Sigmoid colon (tissue), 3 donors: Measurements from ENCODE around the gene KCNQ1OT1.

ENCODE experiments used
- CTCF ChIP-seq, 4 experiments: fragments of 450-650 bp in 3 of 4; fragments of 200-600 bp in 1 of 4; IDR thresholded peaks; one replicate each; pipeline ENCODE4 v1.5.1; 2016 to 2019; ENCODE audit warnings: antibody characterized with exemption in 4 of 4, mild to moderate bottlenecking in 3 of 4, moderate library complexity in 2 of 4
- POLR2A ChIP-seq, 2 donors: fragments of 450-650 bp; IDR thresholded peaks; one replicate each; pipeline ENCODE4 v1.6.1; 2016; ENCODE audit warnings: antibody characterized with exemption in 2 of 2, mild to moderate bottlenecking in 2 of 2, moderate library complexity in 2 of 2

DNA sequence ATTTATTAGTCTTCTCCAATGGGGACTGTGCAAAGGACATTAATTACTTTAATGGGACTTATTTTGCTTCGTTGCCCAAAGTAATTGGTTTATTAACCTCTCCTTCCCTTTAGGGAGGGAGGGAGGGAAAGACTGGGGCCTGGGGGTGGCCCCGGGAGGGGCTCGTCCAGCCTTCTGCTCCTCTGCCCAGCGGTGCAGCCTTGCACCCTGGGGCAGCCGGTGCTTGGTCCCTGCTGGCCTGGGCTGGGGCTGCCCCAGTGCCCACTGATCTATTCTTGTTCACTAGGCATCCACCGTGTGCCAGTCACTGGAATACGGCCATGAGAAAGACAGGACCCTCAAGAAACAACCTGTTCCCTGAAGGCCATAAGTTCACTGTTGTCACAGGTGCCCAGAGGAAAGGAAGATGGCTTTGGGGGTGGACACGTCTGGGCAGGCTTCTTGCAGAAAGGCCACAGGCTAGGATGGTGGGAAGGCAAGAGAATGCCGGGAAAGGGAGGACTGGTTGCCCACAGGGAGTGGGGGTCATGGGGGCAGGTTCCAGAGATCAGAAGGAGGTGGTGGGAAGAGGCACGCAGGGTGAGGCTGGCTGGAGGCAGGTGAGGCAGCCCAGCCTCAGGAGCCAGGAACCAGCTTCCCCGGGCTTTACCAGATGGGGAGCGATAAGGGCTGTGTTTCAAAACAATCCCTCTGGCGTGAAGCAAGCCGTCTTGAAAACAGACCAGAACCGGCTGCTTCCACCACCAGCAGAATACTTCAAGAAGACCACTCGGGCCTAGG, 47.6 kb upstream of the KCNQ1OT1 start:
- no peak for TF ChIP-seq POLR2A (IDR thresholded peaks at IDR 0.05)
- TF ChIP-seq CTCF (IDR thresholded peaks at IDR 0.05), result no peak
